ENCODE data around the gene CHADL.
"Not testable (repeated sequence)": the region's sequence is repeated elsewhere in the genome, so short reads cannot be mapped to it uniquely, and the experiment has no call there.

Gene CHADL, protein sequence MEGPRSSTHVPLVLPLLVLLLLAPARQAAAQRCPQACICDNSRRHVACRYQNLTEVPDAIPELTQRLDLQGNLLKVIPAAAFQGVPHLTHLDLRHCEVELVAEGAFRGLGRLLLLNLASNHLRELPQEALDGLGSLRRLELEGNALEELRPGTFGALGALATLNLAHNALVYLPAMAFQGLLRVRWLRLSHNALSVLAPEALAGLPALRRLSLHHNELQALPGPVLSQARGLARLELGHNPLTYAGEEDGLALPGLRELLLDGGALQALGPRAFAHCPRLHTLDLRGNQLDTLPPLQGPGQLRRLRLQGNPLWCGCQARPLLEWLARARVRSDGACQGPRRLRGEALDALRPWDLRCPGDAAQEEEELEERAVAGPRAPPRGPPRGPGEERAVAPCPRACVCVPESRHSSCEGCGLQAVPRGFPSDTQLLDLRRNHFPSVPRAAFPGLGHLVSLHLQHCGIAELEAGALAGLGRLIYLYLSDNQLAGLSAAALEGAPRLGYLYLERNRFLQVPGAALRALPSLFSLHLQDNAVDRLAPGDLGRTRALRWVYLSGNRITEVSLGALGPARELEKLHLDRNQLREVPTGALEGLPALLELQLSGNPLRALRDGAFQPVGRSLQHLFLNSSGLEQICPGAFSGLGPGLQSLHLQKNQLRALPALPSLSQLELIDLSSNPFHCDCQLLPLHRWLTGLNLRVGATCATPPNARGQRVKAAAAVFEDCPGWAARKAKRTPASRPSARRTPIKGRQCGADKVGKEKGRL

DNA sequence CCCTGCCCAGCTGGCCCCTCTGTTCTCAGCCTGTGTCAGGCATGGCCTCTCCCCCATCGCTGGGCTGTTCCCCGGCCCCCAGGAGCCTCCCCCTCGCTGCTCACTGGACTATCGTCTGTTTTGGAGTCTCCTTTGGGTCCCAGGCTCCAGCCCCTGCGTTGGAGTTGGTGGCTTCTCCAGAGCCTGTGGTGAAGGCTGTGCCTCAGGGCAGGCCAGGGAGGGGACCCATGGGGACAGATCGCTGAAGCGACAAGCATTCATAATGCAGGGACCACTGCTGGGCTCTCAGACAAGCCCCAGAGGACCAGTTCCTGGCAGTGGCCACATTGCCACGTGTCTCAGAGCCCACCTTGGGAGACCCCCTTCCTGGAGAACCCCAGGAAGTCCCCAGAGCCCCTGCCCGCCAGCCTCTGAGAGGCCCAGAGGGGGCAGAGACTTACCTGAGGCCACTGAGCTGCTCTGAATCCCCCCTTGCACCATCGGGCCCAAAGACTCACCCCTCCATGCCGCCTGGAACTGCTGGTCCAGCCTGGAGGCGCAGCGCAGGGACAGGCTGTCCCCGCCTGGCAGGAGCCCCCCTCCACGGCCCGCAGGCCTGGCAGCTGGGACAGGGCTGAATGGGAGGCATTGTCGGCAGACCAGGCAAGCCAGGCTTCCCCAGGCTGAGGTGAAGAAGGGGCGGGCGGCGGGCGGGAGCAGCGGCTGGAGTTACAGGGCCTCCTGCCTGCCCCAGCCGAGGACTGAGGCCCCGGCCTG, at the start of gene CHADL:
Gene CHADL (minus strand): TSS at position 555 of the 756 bp plus-strand sequence. CDS start 50 bp downstream, at position 505.
- DNase-seq: no peak

DNA sequence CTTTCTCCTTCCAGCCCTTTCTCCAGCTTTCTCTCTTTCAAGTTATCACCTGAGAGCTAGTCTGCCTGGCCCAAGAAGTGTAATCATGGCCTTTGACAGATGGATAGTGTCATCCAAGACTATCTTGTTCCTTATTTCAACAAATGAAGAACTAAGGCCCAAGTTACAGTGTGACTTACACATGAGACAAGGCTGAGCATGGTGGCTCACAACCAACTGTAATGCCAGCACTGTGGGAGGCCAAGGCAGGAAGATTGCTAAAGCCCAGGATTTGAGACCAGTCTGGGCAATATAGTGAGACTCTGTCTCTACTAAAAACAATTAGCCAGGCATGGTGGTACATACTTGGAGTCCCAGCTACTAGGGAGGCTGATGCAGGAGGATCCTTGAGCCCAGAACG, 48.9 kb upstream of the CHADL start:
- DNase-seq: peak; percentile 32

GRCh38 chr22:41288245-41288946, 47.7 kb upstream of the CHADL start:
- DNase-seq: peak; percentile 90

DNA sequence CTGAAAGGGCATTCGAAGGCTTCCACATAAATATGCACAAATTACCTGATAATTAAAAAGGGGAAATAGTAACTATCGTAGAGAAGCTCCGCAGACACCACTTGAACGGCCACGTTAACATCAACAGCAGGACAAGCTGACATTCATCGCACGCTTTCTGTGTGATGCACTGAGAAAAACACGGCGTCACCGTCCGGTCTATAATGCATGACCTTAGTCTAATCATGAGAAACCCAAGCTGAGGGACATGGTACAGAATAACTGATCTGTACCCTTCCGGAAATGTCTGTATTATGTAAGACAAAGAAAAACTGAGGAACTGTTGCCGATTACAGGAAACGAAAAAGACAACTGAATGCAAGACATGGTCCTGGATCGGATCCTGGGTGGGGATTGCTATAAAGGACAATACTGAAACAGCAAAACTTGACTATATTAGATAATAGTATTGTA, 45.9 kb upstream of the CHADL start:
- DNase-seq: peak; percentile 61

- peak; percentile 99 for DNase-seq
These were observed 45.3 kb upstream of the CHADL start, which contains the start of gene RANGAP1 for GRCh38 chr22:41285820-41286638. TSS of gene RANGAP1 (minus strand) at chr22:41286187. CDS start at chr22:41281044, 5,143 bp downstream.

DNA sequence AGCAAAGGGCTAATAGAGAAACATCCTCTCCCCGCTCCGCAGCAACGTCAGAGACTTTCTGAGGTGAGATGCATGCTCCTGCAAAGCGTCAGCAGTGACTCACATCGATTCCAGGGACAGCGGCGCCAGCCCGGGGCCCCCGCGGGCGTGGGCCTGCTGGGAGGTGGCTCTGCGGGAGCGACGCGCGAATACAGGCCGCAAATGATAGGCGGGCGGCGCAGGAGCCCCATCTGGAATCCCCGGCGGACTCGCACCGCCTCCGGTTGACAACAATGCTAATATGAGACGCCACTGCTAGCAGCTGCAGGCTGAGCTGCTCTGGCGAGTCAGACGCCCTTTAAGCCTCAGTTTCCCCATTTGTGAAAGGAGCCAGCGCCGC, 44.7 kb upstream of the CHADL start:
- DNase-seq: peak; percentile 96

DNA sequence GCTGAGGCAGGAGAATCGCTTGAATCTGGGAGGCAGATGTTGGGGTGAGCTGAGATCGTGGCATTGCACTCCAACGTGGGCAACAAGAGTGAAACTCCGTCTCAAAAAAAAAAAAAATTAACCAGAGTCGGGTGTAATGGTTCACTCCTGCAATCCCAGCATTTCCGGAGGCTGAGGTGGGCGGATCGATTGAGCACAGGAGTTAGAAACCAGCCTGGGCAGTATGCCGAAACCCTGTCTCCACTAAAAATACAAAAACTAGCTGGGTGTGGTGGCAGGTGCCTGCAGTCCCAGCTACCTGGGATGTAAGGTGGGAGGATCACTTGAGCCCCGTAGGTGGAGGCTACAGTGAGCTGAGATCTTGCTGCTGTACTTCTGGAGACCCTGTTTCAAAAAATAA, 43.7 kb upstream of the CHADL start:
- DNase-seq: no peak

DNA sequence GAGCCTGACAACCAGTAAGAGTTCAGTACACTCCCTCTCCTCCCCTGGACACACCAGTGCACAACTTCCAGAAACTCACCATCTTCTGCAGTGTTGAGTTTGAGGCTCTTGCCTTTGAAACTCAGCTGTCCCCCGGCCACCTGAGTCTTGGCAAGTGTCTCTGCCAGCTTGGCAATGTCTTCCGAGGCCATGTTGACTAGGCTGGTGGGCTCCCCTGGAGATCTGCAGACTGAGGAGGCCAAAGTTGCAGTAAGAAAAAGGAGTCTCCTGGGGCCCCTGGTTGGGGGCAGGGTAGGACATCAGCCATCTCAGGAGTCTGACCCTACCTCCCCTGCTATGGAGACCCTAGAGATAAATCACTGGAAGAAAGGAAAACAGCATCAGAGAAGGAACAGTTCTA, 40.1 kb upstream of the CHADL start:
- no peak for DNase-seq

DNA sequence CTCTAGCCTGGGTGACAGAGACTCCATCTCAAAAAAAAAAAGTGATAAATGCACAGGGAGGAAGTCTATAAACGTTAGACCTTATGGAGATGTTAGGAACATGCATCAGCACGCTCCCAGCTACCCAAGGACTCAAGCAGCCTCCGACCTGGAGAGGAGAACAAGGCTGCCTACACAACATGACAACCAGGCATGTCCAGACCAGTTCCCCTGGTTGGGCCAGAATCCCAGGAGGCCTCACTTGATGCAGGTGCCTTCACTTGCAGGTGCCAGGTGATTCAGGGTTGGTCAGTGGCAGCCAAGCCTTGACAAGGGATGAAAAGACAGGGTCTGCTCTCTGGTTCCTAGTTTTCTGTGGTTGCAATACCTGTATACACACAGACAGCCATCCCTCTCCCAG, 39.3 kb upstream of the CHADL start:
- no peak for DNase-seq

GRCh38 chr22:41274856-41275255, 34.1 kb upstream of the CHADL start:
- DNase-seq: no peak

GRCh38 chr22:41273128-41273527, 32.4 kb upstream of the CHADL start:
- no peak for DNase-seq

GRCh38 chr22:41271787-41272186, 31.1 kb upstream of the CHADL start:
- DNase-seq: no peak

GRCh38 chr22:41267958-41268357, 27.2 kb upstream of the CHADL start:
- DNase-seq: no peak

DNA sequence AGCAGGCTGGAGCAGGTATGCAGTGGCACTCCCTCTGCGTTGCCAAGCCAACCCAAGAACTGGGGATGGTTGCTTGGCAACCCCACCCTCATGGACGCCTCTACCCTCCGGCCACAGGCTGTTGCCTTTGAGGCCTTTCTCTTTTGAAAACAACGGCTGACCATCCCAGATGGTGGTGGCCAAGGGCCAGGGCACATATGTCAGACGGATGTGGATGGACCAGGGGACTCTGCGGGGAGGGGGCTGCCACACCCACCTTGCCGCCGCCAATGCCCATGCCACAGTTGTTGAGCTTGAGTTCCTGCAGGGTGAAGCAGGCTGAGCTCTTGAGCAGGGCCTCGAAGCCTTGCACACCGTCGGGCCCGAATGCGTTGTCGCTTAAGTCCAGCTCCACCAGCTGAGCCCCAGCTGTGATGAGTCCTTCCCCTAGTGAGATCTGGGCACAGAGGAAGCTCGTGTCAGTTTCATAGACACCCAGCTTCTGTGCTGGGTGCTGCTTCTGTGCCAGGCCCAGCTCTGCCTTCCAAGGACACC, 23.7 kb upstream of the CHADL start:
- DNase-seq: no peak

DNA sequence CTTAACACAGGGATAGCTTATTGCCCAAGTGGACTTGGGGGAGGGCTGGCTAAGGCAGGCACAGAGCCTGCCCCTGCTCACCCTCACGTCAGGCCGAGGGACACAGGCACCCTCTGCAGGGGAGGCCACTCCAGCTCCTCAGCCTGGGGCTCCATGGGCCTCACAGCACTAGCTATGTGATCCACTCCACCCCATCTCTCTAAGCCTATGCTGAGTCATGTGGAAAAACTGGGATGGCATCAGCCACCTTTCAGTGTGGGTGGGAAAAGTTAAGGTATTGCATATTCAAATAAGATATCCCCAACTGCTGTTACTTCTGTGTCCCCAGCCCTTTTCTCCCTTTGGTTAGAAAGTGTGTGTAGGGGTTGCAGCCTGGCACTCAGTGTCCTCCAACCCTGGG, 23.0 kb upstream of the CHADL start:
- DNase-seq: no peak

DNA sequence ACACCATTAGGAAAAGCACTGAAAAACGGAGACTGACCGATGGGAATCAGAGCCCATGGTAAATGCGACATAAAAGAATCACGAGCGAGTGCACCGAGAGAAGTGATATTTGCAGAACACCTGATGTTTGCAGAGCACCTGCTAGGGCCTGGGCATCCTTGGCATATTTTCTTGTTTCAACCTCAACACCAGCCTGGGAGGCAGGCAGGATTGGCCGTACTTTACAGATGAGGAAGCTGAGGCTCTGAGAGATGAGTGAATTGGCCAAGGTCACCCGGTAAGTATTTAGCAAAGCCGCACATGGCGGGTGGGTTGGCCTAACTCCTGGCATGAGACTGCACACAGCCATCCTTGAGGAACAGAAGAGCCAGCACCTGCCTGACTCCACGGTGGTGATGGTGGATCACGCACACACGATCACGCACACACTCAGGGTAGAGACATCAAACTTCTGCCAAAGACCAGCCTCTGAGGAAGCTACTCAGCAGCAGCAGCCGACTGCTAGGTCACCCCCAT, 21.6 kb upstream of the CHADL start:
- no peak for DNase-seq

DNA sequence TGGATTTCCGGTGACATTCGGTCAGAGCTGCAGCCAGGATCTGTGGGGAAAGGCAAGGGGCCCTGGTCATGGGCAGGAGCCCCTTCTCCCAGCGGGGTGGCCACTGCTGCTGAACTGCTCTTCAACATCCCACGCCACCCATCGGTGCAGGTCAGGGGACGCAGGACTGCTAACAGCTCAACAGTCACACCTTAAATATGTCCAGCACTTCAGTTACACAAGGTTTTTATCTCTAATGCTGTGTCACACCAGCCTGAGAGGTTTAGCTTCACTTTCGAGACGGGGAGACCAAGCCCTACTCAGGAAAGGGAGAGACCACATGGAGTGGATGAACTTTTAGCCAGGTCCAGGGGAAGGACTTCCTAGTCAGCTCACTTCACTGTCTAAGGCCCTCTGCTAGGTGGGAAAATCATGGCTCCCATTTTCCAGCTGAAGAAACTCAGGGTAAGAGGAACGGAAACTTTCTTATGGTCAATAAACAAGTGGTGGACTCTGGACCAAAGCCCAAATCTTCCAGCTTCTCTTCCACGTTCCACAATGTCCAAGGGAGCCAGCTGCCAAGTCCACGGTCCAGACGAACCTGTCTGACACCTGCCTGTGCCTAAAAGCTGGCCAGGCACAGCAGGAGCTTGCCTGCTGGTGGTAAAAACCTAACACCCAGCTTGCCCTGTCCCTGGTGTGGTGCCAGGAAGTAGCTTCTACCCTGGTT, 21.0 kb upstream of the CHADL start:
- DNase-seq: no peak

- DNase-seq: no peak
These were observed 20.1 kb upstream of the CHADL start for GRCh38 chr22:41260871-41261270.

DNA sequence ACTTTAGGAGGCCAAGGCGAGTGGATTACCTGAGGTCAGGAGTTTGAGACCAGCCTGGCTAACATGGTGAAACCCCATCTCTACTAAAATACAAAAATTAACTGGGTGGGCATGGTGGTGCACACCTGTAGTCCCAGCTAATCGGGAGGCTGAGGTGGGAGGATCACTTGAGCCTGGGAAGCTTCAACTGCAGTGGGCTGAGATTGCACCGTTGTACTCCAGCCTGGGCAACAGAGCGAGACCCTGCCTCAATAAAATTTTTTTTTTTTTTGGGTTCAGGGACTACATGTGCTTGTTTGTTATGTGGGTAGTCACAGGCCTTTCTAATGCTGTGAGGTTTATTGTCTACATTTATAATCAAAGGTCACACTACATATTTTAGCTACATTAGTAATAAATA, 19.0 kb upstream of the CHADL start:
- DNase-seq: not testable (repeated sequence)

DNA sequence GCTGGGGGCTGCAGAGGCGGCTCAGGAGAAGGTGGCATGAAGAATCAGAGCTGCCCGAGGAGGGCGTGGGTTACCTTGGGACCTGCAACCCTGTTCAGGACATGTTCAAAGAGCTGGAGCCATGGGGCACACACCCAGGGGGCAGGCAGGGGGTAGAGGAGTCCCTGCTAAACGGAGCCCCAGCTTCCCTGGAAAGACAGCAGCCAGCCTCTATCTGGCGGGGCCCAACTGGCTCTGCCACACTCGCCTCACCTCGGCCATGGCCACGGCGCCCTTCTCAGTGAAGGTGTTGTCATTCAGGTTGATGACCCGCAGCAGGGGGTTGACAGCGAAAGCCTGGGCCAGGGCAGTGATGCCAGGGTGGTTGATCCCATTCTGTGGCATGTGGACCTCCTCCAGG, 17.0 kb upstream of the CHADL start:
- no peak for DNase-seq

Data from EL (cell line).